Duodenal mucosa (tissue), 2 donors: ENCODE measurements around the gene NR2F6.

ENCODE experiments used
- H3K27ac ChIP-seq: one replicate; pipeline ENCODE4 v1.7.0; 2013; ENCODE audit warnings: low read depth, low read length
- H3K27me3 ChIP-seq, 2 donors: one replicate each; pipeline ENCODE4 v1.7.0; 2013; ENCODE audit warnings: low read length in 2 of 2, control low read depth in 1 of 2; ENCODE audit not compliant: insufficient read depth in 2 of 2, control insufficient read depth in 1 of 2
- H3K36me3 ChIP-seq, 2 donors: one replicate each; pipeline ENCODE4 v1.7.0; 2013; ENCODE audit warnings: low read length in 2 of 2, control low read depth in 1 of 2; ENCODE audit not compliant: insufficient read depth in 2 of 2, control insufficient read depth in 1 of 2
- H3K4me1 ChIP-seq, 2 donors: one replicate each; pipeline ENCODE4 v1.7.0; 2013; ENCODE audit warnings: low read length in 2 of 2, control low read depth in 1 of 2; ENCODE audit not compliant: insufficient read depth in 2 of 2, control insufficient read depth in 1 of 2
- H3K4me3 ChIP-seq, 2 donors: one replicate each; pipeline ENCODE4 v1.7.0; 2013; ENCODE audit warnings: low read length in 2 of 2, low read depth in 1 of 2
- H3K9ac ChIP-seq, 2 donors: one replicate each; pipeline ENCODE4 v1.7.0; 2013; ENCODE audit warnings: low read length in 2 of 2, low read depth in 1 of 2
- H3K9me3 ChIP-seq, 2 donors: one replicate each; pipeline ENCODE4 v1.7.0; 2013; ENCODE audit warnings: low read length in 2 of 2, control low read depth in 1 of 2; ENCODE audit not compliant: control insufficient read depth in 1 of 2

The NR2F6 gene

DNA sequence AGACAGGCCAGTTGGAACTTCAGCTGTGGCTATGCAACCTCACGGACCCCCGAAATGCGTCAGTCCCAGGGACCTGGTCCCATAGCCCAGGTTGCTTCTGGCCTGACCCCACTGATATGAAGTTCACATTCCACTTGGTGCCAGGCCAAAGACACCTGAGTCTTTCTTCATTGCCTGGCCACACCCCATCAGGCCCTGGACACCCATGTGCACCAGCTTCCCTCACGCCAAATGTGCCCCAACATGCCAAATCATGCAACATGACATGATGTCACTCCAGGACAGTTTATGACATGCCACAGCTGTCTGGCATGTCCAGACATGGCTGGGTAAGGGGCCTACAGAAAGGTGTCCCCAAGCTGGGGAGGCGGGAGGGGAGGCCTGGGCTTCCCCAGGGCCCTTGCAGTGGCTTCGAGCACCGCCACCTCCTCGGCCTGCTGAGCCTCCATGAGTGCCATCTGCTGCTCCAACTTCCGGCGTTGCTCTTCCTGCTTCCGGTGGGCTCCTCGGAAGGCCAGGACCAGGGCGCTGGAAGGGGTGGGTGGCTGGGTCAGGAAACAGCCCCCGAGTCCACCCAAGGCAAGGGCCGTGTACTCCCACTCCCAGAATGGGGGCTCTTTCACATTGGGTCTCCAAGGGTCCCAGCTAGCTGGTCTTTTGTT is 4.3 kb upstream of the NR2F6 start:
- H3K4me3 ChIP-seq, result no peak overlapping the region
- H3K27me3 ChIP-seq, result no peaks in the 10 kb centered on the region
- H3K36me3 ChIP-seq, result no peaks in the 10 kb centered on the region
- peaks cover 23 to 34% of the 10 kb centered on the region in 2 donors for H3K4me1 ChIP-seq
- H3K9ac ChIP-seq, result no peak overlapping the region
- no peak overlapping the region for H3K27ac ChIP-seq
- no peaks in the 10 kb centered on the region for H3K9me3 ChIP-seq

DNA sequence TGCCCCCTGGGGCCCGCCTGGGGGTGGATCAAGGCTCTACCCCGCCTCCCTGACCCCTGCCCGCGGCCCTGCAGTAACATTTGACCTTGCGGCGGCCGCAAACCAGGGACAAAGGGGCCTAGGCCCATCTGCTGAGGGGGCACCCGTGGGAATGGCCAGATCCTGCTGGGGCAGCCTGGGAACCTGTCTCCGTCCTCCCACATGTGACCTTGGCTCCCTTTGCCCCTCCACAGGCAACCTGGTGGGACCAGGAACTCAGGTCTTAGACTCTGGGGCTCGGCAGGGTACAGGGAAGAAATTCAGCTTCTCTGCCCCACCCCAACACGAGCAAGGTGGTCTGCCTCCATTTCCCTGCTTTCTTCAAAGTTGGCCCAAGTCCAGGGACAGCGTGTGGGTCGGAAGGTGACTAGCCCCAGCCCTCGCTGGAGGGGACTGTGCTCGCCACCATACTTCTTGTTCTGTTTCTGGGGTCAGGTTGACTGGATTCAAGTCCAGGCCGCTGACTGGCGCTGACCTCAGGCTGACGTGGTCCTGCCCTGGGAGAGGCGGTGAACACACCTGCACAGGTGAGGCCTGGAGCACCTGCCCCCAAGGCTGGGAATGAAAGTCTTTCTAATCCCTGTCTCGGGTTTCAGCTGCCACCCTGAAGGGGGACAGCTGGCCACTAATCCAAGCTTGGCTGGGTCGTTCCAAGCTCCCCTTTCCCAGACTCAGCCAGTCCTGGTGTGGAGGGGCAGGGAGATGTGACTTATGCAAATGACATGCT is 2.5 kb upstream of the NR2F6 start:
- no peaks in the 10 kb centered on the region for H3K9me3 ChIP-seq
- peak overlapping the region; percentile 54 for H3K27ac ChIP-seq
- H3K4me1 ChIP-seq, result peaks cover 24 to 42% of the 10 kb centered on the region in 2 donors
- peak overlapping the region in 1 of 2 donors; percentile 39 for H3K9ac ChIP-seq
- H3K36me3 ChIP-seq, result no peaks in the 10 kb centered on the region
- no peaks in the 10 kb centered on the region for H3K27me3 ChIP-seq
- H3K4me3 ChIP-seq, result no peak overlapping the region

DNA sequence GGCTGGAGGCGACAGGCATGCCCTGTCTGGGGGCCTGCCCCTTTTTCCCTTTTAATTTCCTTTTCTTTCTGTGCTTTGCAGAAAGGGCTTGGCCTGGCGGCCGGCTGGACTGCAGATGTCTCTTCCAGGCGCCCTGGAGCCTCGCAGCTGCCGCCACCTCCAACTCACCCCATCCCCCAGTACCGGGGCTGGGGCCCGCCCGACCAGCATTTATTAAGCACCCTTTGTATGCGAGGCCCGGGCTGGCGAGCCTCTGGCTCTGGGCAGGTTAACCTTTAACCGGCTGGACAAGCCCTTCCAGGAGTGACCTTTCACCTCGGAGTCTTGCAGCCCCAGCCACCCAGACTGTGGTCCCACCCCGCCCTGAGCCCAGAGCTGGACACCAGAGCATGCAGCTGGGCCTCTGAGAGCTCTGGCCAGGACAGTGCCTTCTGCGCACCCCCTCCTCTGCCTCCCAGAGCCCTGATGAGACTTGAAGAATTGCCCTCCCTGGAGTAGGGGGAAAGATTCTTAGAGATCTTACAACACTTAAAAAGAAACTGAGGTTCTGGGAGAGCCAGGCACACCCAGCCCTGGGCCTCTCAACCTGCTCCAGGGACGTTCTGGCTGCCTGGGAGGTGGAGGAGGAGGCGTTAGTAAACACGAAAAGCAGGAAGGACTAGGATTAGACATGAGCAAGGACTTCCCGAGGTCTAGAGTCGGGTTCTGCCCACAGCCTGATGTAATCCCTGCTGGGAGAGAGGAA is 1.1 kb upstream of the NR2F6 start:
- Histone ChIP-seq H3K27me3 (no peaks in the 10 kb centered on the region), H3K4me1 (peaks cover 35 to 53% of the 10 kb centered on the region in 2 donors), H3K9me3 (no peaks in the 10 kb centered on the region), H3K9ac (peak overlapping the region; percentile 43 to 68), H3K4me3 (peak overlapping the region; percentile 61 to 64), H3K36me3 (no peaks in the 10 kb centered on the region), H3K27ac (peak overlapping the region; percentile 82)

DNA sequence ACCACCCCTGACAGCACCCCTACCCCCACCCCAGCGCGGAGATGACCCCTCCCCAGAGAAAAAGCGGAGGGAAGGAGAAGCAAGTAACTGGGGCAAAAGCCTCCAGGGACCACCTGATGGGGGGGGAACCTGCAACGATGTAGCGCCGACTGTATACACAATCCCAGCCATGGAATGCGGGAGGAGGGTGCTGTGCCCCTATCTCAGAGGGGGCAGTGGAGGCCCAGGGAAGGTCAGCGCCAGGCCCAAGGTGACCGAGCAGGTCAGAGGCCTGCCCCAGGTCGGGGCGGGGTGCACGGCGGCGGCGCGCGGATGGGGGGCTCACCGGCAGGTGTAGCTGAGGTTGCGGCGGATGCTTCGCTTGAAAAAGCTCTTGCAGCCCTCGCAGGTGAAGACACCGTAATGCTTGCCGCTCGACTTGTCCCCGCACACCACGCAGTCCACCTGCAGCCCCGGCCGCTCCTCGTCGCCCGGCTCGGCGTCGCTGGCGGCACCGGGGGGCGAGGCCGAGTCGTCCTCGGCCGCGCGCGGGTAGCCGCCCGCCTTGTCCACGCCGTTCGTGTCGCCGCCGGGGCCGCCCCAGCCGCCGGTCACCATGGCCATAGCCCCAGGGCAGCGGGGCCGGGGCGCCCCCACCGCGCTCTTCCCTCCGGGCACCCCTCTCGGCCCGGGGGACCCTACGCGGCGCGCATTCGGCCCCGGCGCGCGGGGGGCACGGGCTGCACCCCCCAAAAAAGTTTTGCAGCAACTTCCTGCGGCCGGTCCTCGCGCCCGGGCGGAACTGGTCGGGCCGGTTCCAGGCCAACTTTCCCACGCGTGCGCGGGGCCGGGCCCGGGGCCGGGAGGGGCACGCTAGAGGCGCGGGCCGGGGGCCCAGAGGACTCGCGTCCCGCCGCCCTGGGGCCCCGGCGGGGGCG is 843 bp downstream of the NR2F6 start:
- H3K36me3 ChIP-seq, result peaks cover 0 to 5% of the 10 kb centered on the region in 2 donors
- H3K27ac ChIP-seq, result peak overlapping the region; percentile 70
- peak overlapping the region; percentile 89 for H3K4me3 ChIP-seq
- H3K27me3 ChIP-seq, result no peaks in the 10 kb centered on the region
- H3K9ac ChIP-seq, result peak overlapping the region; percentile 70 to 89
- peaks cover 48 to 66% of the 10 kb centered on the region in 2 donors for H3K4me1 ChIP-seq
- no peaks in the 10 kb centered on the region for H3K9me3 ChIP-seq

DNA sequence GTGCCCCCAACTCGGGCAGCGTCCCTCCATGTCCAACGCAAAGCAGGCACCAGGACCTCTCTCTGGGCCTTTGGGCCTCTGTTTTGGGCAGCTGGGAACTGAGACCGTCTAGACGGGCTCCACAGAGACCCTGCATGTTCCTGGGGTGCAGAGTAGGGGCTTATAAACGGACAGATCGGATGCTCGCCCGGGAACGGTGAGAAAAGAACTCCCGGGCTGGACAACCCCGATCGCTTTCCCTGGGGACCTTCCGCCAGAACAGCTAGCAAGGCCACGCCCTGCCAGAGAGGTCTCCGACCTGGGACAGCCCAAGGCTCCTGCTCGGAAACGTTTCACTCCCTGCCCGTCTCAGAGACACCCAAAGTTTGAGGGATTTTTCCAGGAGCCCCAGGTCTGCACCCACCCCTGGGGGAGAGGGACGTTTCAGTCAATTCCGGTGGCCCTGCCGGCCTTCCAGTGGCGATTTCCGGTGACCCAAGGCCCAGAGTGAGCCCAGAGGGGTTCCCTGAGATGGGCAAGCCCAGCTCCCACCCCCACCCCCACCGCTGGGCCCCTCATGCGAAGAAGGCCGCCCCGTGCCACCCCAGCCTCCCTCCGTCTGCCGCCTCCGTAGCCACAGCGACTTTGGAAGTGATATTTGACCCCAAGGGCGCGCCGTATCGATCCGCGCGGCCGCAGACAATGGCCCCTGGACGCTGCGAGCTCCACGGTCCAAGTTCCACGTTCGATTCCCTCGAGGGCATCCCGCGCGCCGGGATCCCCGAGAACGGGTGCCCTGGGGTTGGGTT is 1.7 kb downstream of the NR2F6 start:
- H3K9me3 ChIP-seq, result no peaks in the 10 kb centered on the region
- peaks cover 0 to 5% of the 10 kb centered on the region in 2 donors for H3K36me3 ChIP-seq
- H3K27me3 ChIP-seq, result no peaks in the 10 kb centered on the region
- peak overlapping the region; percentile 70 for H3K27ac ChIP-seq
- H3K9ac ChIP-seq, result peak overlapping the region; percentile 74 to 89
- H3K4me3 ChIP-seq, result peak overlapping the region; percentile 89
- peaks cover 49 to 64% of the 10 kb centered on the region in 2 donors for H3K4me1 ChIP-seq

DNA sequence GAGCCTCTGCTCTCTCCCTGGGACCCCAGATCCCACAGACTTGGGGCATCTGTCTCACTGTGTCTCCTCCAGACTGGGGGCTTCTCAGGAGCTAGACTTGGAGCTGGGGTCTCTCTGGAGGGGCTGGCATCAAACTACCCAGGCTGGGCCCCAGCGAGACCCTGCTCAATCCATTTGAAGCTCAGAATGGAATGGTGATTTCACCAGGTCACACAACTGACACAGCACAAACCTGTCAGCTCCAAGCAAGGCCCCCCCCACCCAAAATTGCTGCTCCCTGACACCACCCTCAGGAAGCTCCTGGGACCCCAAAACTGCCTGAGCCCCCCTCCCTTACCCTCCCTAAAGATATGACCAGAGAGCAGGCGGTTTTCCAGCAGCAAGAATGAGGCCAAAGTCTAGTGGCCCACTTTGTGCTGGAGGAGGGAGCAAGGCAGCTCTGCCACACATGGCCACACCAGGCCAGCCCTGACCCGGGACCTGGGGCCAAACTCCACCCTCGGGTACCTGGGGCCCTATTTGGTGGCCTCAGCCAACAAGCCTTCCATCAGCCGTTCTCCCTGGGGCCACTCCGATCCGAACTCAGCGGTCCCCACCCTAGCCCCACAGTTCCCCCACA is 2.4 kb downstream of the NR2F6 start:
- H3K4me1 ChIP-seq, result peaks cover 46 to 59% of the 10 kb centered on the region in 2 donors

DNA sequence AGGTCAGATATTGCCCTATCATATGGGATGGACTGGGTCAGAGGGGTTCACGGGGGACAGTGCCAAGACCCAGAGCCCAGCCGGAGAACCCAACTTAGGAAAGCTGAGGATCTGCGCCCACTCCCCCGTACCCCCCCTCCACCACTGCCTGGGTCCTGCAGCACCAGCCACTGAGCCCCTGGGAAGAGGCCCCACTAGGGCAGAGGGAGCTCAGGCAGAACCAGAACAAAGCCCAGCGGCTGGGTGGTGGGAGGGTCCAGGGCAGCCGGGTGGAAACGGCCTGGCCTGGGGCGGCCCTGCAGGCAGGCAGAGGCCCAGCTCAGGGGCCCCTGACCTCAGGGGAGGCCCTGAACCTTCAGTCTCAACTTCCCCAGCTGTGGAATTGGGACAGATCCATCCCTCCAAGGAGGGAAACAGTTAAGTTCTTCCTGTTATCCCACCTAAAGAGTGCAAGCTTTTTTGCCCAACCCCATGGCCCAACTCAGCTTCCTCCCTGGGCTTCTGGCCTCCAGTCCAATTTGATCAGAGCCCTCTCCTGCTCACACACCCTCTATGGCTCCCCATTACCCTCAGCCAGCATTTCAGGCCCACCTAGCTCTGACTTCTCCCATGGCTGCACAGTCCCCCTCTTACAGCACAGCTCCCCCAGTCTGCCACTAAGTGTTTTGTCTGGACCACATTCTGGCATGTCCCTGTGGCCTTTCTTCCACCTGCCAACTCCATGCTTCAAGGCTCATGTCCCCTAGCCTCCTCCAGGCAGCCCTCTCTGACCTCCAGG is 3.1 kb downstream of the NR2F6 start:
- Histone ChIP-seq H3K27me3 (no peaks in the 10 kb centered on the region), H3K4me1 (peaks cover 46 to 52% of the 10 kb centered on the region in 2 donors), H3K9ac (peak overlapping the region; percentile 74 to 89), H3K36me3 (peaks cover 7 to 16% of the 10 kb centered on the region in 2 donors), H3K27ac (no peak overlapping the region), H3K4me3 (peak overlapping the region; percentile 89), H3K9me3 (no peaks in the 10 kb centered on the region)

More for the DNA sequence above, 2.4 kb downstream of the NR2F6 start:
- Histone ChIP-seq H3K27ac (peak overlapping the region; percentile 70), H3K9ac (peak overlapping the region; percentile 74 to 89), H3K36me3 (peaks cover 1 to 9% of the 10 kb centered on the region in 2 donors), H3K27me3 (no peaks in the 10 kb centered on the region), H3K4me3 (peak overlapping the region; percentile 89), H3K9me3 (no peaks in the 10 kb centered on the region)

DNA sequence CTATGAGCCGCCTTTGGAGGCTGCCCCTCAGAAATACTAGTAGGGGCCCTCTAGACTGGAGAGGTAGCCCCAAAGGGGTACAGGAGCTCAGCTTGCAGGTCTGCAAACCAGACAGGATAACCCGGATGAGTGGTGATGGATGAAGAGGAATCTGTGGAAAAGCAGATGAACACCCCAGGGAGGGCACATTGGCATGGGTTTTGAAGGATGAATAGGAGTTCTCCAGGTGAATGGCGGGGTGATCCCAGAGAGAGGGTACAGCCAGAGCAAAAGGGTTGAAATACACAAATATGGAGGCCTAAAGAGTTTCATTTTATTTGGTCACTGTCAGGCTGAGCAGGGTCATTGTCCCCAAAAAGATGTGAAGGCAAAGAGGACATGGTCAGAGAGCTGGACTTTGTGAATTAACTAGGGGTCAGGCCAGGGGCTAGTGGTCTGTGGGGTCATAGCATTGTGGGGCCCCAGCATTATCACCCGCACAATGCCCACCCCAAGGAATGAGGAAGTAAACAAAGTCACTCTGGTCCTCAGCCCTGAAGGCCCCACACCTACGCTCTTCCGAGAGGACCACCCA is 4.8 kb downstream of the NR2F6 start:
- H3K27me3 ChIP-seq, result no peaks in the 10 kb centered on the region
- peaks cover 43 to 48% of the 10 kb centered on the region in 2 donors for H3K4me1 ChIP-seq
- H3K4me3 ChIP-seq, result peak overlapping the region in 1 of 2 donors; percentile 29
- peak overlapping the region; percentile 10 for H3K27ac ChIP-seq
- no peaks in the 10 kb centered on the region for H3K9me3 ChIP-seq
- peaks cover 7 to 17% of the 10 kb centered on the region in 2 donors for H3K36me3 ChIP-seq
- H3K9ac ChIP-seq, result peak overlapping the region; percentile 43 to 48
